Measurements from ENCODE around the gene NKAPD1. TPM values are rescaled to one million over a fixed set of nuclear protein-coding genes. Genes with fewer than 3 reads are reported as not detected.
A peak's percentile ranks its signal among the peaks of the same experiment; 100 is the strongest.

Gene NKAPD1
- total RNA-seq, 1 donor from 2014 or later = 31.2 TPM

- DNase-seq (ENCODE audit: extremely low spot score, unreplicated experiment) = no peak
- no peaks in the 10 kb centered on the region for H3K9me3 Mint-ChIP-seq
- H3K4me1 Mint-ChIP-seq (ENCODE audit: unreplicated experiment) = peaks cover 6% of the 10 kb centered on the region
- H3K27ac Mint-ChIP-seq = no peak overlapping the region
- H3K36me3 Mint-ChIP-seq = no peaks in the 10 kb centered on the region
- H3K4me3 Mint-ChIP-seq = no peak overlapping the region
- peaks cover 9% of the 10 kb centered on the region for H3K27me3 Mint-ChIP-seq
- TF ChIP-seq, protein P1, sequence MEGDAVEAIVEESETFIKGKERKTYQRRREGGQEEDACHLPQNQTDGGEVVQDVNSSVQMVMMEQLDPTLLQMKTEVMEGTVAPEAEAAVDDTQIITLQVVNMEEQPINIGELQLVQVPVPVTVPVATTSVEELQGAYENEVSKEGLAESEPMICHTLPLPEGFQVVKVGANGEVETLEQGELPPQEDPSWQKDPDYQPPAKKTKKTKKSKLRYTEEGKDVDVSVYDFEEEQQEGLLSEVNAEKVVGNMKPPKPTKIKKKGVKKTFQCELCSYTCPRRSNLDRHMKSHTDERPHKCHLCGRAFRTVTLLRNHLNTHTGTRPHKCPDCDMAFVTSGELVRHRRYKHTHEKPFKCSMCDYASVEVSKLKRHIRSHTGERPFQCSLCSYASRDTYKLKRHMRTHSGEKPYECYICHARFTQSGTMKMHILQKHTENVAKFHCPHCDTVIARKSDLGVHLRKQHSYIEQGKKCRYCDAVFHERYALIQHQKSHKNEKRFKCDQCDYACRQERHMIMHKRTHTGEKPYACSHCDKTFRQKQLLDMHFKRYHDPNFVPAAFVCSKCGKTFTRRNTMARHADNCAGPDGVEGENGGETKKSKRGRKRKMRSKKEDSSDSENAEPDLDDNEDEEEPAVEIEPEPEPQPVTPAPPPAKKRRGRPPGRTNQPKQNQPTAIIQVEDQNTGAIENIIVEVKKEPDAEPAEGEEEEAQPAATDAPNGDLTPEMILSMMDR (conservative IDR thresholded peaks at IDR 0.05) = no peak
Observed at GRCh38 chr11:112127056-112127455, 53.0 kb downstream of the NKAPD1 start.

DNA sequence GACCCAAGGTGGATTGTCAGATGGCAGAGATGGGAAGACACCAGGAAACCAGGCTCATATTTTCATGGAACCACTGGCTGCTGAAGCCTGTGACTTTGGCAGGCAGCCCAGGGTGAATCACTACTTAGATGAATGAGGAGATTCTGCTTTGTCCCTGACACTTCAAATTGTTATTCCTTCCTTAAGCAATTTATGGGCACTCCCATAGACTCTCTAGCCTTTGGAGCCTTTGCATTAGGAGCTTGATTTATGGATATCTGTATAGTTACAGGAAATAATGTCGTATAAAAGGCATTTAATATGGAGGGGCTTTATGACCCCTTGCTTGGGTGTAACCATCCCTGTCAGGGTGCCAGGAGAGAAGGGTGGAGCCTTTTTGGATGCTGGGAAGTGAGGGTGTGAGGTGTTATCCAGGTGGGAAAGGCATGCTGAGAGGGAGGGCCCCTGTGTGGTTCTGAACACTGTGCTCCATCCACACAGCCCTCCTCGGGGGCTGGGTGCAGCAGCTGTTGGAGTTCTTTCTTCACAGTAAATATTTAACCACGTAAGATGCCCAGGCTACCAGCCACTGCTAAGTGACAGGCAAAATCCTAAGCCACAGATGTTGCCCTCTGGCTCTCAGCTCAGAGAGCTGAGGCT is 54.5 kb downstream of the NKAPD1 start:
- Mint-ChIP-seq H3K4me1 (ENCODE audit: unreplicated experiment) (peaks cover 6% of the 10 kb centered on the region), H3K4me3 (no peak overlapping the region), H3K9me3 (no peaks in the 10 kb centered on the region), H3K36me3 (no peaks in the 10 kb centered on the region), H3K27me3 (peaks cover 9% of the 10 kb centered on the region), H3K27ac (peak overlapping the region; percentile 71)
- no peak for DNase-seq (ENCODE audit: extremely low spot score, unreplicated experiment)
- TF ChIP-seq, protein P1 (conservative IDR thresholded peaks at IDR 0.05) = no peak

DNA sequence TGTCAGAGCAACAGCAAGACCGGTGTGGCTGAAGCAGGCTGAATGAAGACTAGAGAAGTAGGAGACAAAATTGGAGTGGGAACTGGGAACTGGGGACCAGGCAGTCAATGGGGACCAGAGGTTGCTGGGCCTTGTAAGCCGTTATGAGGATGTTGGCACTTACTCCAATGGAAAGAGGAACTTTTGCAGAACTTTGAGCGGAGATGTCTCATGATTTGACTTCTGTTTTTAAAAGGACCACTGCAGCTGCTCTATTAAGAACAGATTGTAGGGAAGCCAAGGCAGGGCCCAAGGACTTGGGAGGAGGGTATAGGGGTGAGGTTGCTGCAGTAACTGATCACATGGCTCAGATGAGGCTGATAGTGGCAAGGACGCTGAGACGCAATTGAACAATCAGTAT is 55.6 kb downstream of the NKAPD1 start:
- Mint-ChIP-seq H3K27ac (no peak overlapping the region), H3K36me3 (no peaks in the 10 kb centered on the region), H3K9me3 (no peaks in the 10 kb centered on the region), H3K4me3 (no peak overlapping the region), H3K27me3 (peaks cover 9% of the 10 kb centered on the region), H3K4me1 (ENCODE audit: unreplicated experiment) (peaks cover 6% of the 10 kb centered on the region)
- TF ChIP-seq, protein P1 (conservative IDR thresholded peaks at IDR 0.05) = no peak
- DNase-seq (ENCODE audit: extremely low spot score, unreplicated experiment) = no peak

DNA sequence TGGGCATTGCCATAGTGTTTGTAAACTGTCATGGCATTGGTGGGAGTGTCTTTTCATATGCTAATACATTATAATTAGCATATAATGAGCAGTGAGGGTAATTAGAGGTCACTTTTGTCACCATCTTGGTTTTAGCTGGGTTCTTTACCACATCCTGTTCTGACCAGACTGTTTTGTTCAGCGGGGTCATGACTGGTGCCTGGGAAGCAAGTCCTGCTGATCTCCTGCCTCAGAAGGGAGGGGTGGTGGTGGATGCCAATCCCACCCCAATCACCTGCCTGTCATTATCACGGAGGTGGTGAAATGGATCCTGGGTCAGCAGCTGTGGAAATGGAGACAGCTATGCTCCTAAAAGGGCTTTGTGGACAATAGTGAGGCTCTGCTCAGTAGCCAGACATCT is 58.6 kb downstream of the NKAPD1 start:
- peaks cover 9% of the 10 kb centered on the region for H3K27me3 Mint-ChIP-seq
- DNase-seq (ENCODE audit: extremely low spot score, unreplicated experiment) = no peak
- no peak overlapping the region for H3K4me3 Mint-ChIP-seq
- no peaks in the 10 kb centered on the region for H3K9me3 Mint-ChIP-seq
- H3K36me3 Mint-ChIP-seq = no peaks in the 10 kb centered on the region
- TF ChIP-seq, protein P1 (conservative IDR thresholded peaks at IDR 0.05) = no peak
- peaks cover 6% of the 10 kb centered on the region for H3K4me1 Mint-ChIP-seq (ENCODE audit: unreplicated experiment)
- no peak overlapping the region for H3K27ac Mint-ChIP-seq

DNA sequence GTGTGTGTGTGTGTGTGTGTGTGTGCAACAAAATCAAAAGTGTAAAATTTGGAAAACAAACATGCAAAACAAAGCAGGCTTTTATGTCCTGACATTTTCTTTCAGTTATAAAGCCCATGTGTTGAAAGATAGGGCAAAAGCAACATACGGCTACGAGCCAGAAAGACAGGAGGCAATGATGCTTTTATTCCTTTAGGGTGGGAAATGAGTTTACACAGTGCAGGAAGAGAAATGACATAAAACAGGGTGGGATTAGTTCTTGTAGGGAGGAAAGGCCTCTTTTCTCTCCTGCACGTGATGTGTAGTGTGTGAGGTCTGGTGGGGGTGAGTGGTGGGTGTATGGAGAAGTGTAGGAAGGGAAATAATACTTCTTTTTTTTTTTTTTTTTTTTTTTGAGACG is 60.4 kb downstream of the NKAPD1 start:
- no peak overlapping the region for H3K4me3 Mint-ChIP-seq
- H3K27ac Mint-ChIP-seq = no peak overlapping the region
- H3K27me3 Mint-ChIP-seq = peaks cover 4% of the 10 kb centered on the region
- no peaks in the 10 kb centered on the region for H3K36me3 Mint-ChIP-seq
- H3K9me3 Mint-ChIP-seq = no peaks in the 10 kb centered on the region
- no peaks in the 10 kb centered on the region for H3K4me1 Mint-ChIP-seq (ENCODE audit: unreplicated experiment)
- TF ChIP-seq, protein P1 (conservative IDR thresholded peaks at IDR 0.05) = no peak
- DNase-seq (ENCODE audit: extremely low spot score, unreplicated experiment) = no peak

Other genes with a start within 250 kb of the NKAPD1 start
- 26.0 and 44.0 TPM in 2 replicates for gene ALG9, start 202.7 kb upstream of the NKAPD1 start, total RNA-seq (ENCODE audit: low replicate concordance)
- 2.6 and 2.9 TPM in 2 replicates for gene FDXACB1, start 195.1 kb upstream of the NKAPD1 start, total RNA-seq (ENCODE audit: low replicate concordance)
- 24.0 and 29.5 TPM in 2 replicates for gene CFAP68, start 194.8 kb upstream of the NKAPD1 start, total RNA-seq (ENCODE audit: low replicate concordance)
- 0.48 TPM in 1 of 2 replicates, not detected in the other for gene CRYAB, start 162.5 kb upstream of the NKAPD1 start, total RNA-seq (ENCODE audit: low replicate concordance)
- gene HSPB2, start 161.6 kb upstream of the NKAPD1 start, total RNA-seq (ENCODE audit: low replicate concordance) = not detected in 2 replicates
- gene C11orf52, start 155.4 kb upstream of the NKAPD1 start, total RNA-seq (ENCODE audit: low replicate concordance) = 1.8 and 7.6 TPM in 2 replicates
- gene DIXDC1, start 137.0 kb upstream of the NKAPD1 start, total RNA-seq (ENCODE audit: low replicate concordance) = 4.8 and 22.0 TPM in 2 replicates
- gene DLAT, start 48.9 kb upstream of the NKAPD1 start, total RNA-seq (ENCODE audit: low replicate concordance) = 43.8 and 46.8 TPM in 2 replicates
- 3.1 and 5.5 TPM in 2 replicates for gene PIH1D2, start 282 bp upstream of the NKAPD1 start, total RNA-seq (ENCODE audit: low replicate concordance)
- 80.0 and 84.9 TPM in 2 replicates for gene TIMM8B, start 12.5 kb downstream of the NKAPD1 start, total RNA-seq (ENCODE audit: low replicate concordance)
- gene SDHD, start 12.6 kb downstream of the NKAPD1 start, total RNA-seq (ENCODE audit: low replicate concordance) = 67.9 and 97.2 TPM in 2 replicates
- 0.94 and 1.3 TPM in 2 replicates for gene IL18, start 89.8 kb downstream of the NKAPD1 start, total RNA-seq (ENCODE audit: low replicate concordance)
- not detected in 2 replicates for gene TEX12, start 93.1 kb downstream of the NKAPD1 start, total RNA-seq (ENCODE audit: low replicate concordance)
- gene BCO2, start 101.2 kb downstream of the NKAPD1 start, total RNA-seq (ENCODE audit: low replicate concordance) = 2.2 and 2.7 TPM in 2 replicates
- 27.3 and 35.1 TPM in 2 replicates for gene PTS, start 152.1 kb downstream of the NKAPD1 start, total RNA-seq (ENCODE audit: low replicate concordance)
- gene PLET1, start 186.6 kb downstream of the NKAPD1 start, total RNA-seq (ENCODE audit: low replicate concordance) = not detected in 2 replicates

All from type B pancreatic cell (in vitro differentiated cells).